ENCODE data around the gene ZNF561. TPM values are rescaled to one million over a fixed set of nuclear protein-coding genes. Genes with fewer than 3 reads are reported as not detected.

ZNF561 gene
- total RNA-seq, 4 donors from 2014 or later: 20.0 to 52.0 (median 26.3) TPM

GRCh38 chr19:9570255-9570654 is 50.8 kb downstream of the ZNF561 start:
- Histone ChIP-seq H3K27me3 (no peaks in the 10 kb centered on the region), H3K4me3 (no peak overlapping the region), H3K36me3 (peaks cover 10 to 63% (median 16%) of the 10 kb centered on the region in 3 donors), H3K4me1 (no peaks in the 10 kb centered on the region), H3K27ac (no peak overlapping the region), H3K9me3 (peaks cover 0 to 99% (median 33%) of the 10 kb centered on the region in 4 donors)
- TF ChIP-seq POLR2A (IDR thresholded peaks at IDR 0.05): no peak
- no peak for TF ChIP-seq CTCF (IDR thresholded peaks at IDR 0.05)
- no peak for DNase-seq

GRCh38 chr19:9566729-9567128 is 54.3 kb downstream of the ZNF561 start:
- Histone ChIP-seq H3K27ac (no peak overlapping the region), H3K9me3 (peaks cover 0 to 100% (median 45%) of the 10 kb centered on the region in 4 donors), H3K36me3 (peaks cover 10 to 89% (median 16%) of the 10 kb centered on the region in 3 donors), H3K27me3 (no peaks in the 10 kb centered on the region), H3K4me1 (no peaks in the 10 kb centered on the region), H3K4me3 (no peak overlapping the region)
- DNase-seq: no peak
- TF ChIP-seq POLR2A (IDR thresholded peaks at IDR 0.05): no peak
- TF ChIP-seq CTCF (IDR thresholded peaks at IDR 0.05): no peak

- H3K27ac ChIP-seq: no peak overlapping the region
- no peaks in the 10 kb centered on the region for H3K4me1 ChIP-seq
- TF ChIP-seq POLR2A (IDR thresholded peaks at IDR 0.05) (no peak), CTCF (IDR thresholded peaks at IDR 0.05) (no peak)
- H3K4me3 ChIP-seq: no peak overlapping the region
- H3K27me3 ChIP-seq: no peaks in the 10 kb centered on the region
- DNase-seq: no peak
- H3K9me3 ChIP-seq: peaks cover 0 to 100% (median 46%) of the 10 kb centered on the region in 4 donors
- H3K36me3 ChIP-seq: peaks cover 10 to 91% (median 16%) of the 10 kb centered on the region in 3 donors
Measured at GRCh38 chr19:9565900-9566705, 54.9 kb downstream of the ZNF561 start.

Other genes with a start within 250 kb of the ZNF561 start
- gene ZNF266, start 185.7 kb downstream of the ZNF561 start, total RNA-seq: 10 to 100 TPM; 21.9 to 57.9 (median 42.4) TPM
- gene ZNF560, start 122.6 kb downstream of the ZNF561 start, total RNA-seq: not detected
- 10 to 100 TPM in 1 of 4 donors, 1 to 10 TPM in 3; 3.5 to 14.0 (median 5.7) TPM for gene ZNF426, start 82.6 kb downstream of the ZNF561 start, total RNA-seq
- 10 to 100 TPM; 10.7 to 30.5 (median 19.7) TPM for gene ZNF121, start 36.7 kb downstream of the ZNF561 start, total RNA-seq
- 10 to 100 TPM; 14.9 to 38.8 (median 25.9) TPM for gene ZNF562, start 53.9 kb upstream of the ZNF561 start, total RNA-seq
- gene ZNF846, start 147.5 kb upstream of the ZNF561 start, total RNA-seq: 10 to 100 TPM in 3 of 4 donors, 1 to 10 TPM in 1; 6.8 to 20.6 (median 14.8) TPM
- gene FBXL12, start 197.8 kb upstream of the ZNF561 start, total RNA-seq: 10 to 100 TPM; 39.8 to 87.9 (median 70.8) TPM
- 100 to 1,000 TPM; 177 to 258 (median 207) TPM for gene UBL5, start 206.7 kb upstream of the ZNF561 start, total RNA-seq
- 10 to 100 TPM; 35.7 to 89.1 (median 61.1) TPM for gene PIN1, start 214.1 kb upstream of the ZNF561 start, total RNA-seq